GM23338 (cell line): ENCODE results near the gene CD79A.

ENCODE experiments used
- CREB1 ChIP-seq: fragments of 250-450 bp; sonication (Bioruptor Pico); IDR thresholded peaks from 2 replicates; pipeline ENCODE4 v1.5.0; 2020; ENCODE audit warnings: low read depth, mild to moderate bottlenecking, moderate library complexity
- ETS1 ChIP-seq: IDR thresholded peaks from 2 replicates; pipeline ENCODE4 v1.6.1; 2016; ENCODE audit warnings: antibody characterized with exemption
- EZH2 ChIP-seq: fragments of 200-600 bp; sonication (generic); IDR thresholded peaks from one replicate; pipeline ENCODE4 v1.8.0; 2017; ENCODE audit warnings: antibody characterized with exemption, mild to moderate bottlenecking, low read depth; ENCODE audit not compliant: unreplicated experiment
- EZH2phosphoT487 ChIP-seq: fragments of 200-600 bp; sonication (generic); IDR thresholded peaks from one replicate; pipeline ENCODE4 v1.8.1; 2018; ENCODE audit warnings: antibody characterized with exemption; ENCODE audit not compliant: unreplicated experiment
- JUNB ChIP-seq: IDR thresholded peaks from one replicate; pipeline ENCODE4 v1.6.1; 2016; ENCODE audit warnings: antibody characterized with exemption; ENCODE audit not compliant: unreplicated experiment
- NANOG ChIP-seq: IDR thresholded peaks from 2 replicates; pipeline ENCODE4 v1.6.1; 2016; ENCODE audit warnings: antibody characterized with exemption, borderline replicate concordance
- POLR2AphosphoS5 ChIP-seq: IDR thresholded peaks from 2 replicates; pipeline ENCODE4 v1.6.1; 2016; ENCODE audit warnings: antibody characterized with exemption, low read depth
- REST ChIP-seq: IDR thresholded peaks from one replicate; pipeline ENCODE4 v1.6.1; 2018; ENCODE audit warnings: antibody characterized with exemption; ENCODE audit not compliant: unreplicated experiment
- TF ChIP-seq, protein P1 (sequence below), 2 experiments: fragments of 200-600 bp in 1 of 2; sonication (generic) in 1 of 2; conservative IDR thresholded peaks; 2 replicates each; pipeline versions ENCODE4 v1.5.1 to v1.6.1; 2016 to 2017; ENCODE audit warnings: antibody characterized with exemption in 2 of 2, low read depth in 2 of 2, mild to moderate bottlenecking in 2 of 2, moderate library complexity in 1 of 2

DNA sequence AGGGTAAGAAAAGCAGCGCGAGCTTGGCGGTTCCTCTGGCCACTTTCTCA is 32.3 kb upstream of the CD79A start, which contains the start of gene DMRTC2:
- TF ChIP-seq CREB1 (no peak), REST (no peak), EZH2phosphoT487 (no peak), POLR2AphosphoS5 (no peak), EZH2 (no peak), JUNB (no peak), NANOG (no peak), ETS1 (no peak)
- TF ChIP-seq, protein P1, sequence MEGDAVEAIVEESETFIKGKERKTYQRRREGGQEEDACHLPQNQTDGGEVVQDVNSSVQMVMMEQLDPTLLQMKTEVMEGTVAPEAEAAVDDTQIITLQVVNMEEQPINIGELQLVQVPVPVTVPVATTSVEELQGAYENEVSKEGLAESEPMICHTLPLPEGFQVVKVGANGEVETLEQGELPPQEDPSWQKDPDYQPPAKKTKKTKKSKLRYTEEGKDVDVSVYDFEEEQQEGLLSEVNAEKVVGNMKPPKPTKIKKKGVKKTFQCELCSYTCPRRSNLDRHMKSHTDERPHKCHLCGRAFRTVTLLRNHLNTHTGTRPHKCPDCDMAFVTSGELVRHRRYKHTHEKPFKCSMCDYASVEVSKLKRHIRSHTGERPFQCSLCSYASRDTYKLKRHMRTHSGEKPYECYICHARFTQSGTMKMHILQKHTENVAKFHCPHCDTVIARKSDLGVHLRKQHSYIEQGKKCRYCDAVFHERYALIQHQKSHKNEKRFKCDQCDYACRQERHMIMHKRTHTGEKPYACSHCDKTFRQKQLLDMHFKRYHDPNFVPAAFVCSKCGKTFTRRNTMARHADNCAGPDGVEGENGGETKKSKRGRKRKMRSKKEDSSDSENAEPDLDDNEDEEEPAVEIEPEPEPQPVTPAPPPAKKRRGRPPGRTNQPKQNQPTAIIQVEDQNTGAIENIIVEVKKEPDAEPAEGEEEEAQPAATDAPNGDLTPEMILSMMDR (conservative IDR thresholded peaks at IDR 0.05; ENCODE audit: low read depth in 2 of 2), result no peak
